Heart left ventricle (tissue), 13 donors: Measurements from ENCODE around the gene NUDT3.
"Not testable (repeated sequence)": the region's sequence is repeated elsewhere in the genome, so short reads cannot be mapped to it uniquely, and the experiment has no call there.

Experiments
- POLR2A ChIP-seq, 2 donors: fragments of 450-650 bp; IDR thresholded peaks; one replicate each; pipeline ENCODE4 v1.6.1; 2017; ENCODE audit warnings: antibody characterized with exemption in 2 of 2, mild to moderate bottlenecking in 2 of 2, moderate library complexity in 2 of 2
- TF ChIP-seq, protein P1 (sequence below), 12 donors: fragments of 200-600 bp; sonication (generic) in 4 of 12; IDR thresholded peaks; one replicate each; pipeline versions ENCODE4 v1.5.0 to v1.8.0; 2018 to 2022; ENCODE audit warnings: antibody characterized with exemption in 12 of 12, mild to moderate bottlenecking in 5 of 12
- donor health status: ischemic (EF 13 %, LVEDD 7.1; RV severe dilation, severe dysfunction).
- donor health status: DM: no; HTN: yes; CAD: no.
- donor health status: DM: no; HTN: no; CAD: no.
- donor health status: ischemic (EF 25% LVEDD 6.9; RV normal size, moderate dysfunction).
- donor health status: ischemic (EF 25% LVEDD 5.7; RV mildly dilated, moderate dysfunction).
- donor health status: ischemic (EF 35%, LVEDD 5.7; RV mildly dilated, moderate dysfunction).
- donor health status: nonischemic (EF 11% LVEDD 7.7; RV severe dilation, severe dysfunction).
- donor health status: DM: yes; HTN: yes; CAD: no.
- donor health status: PGD.
- donor health status: ischemic (EF 29% LVEDD 5.4; RV normal size, mild dysfunction).
- donor health status: nonischemic (EF 23%, LVEDD 6.1; RV moderate dilation, normal function).

DNA sequence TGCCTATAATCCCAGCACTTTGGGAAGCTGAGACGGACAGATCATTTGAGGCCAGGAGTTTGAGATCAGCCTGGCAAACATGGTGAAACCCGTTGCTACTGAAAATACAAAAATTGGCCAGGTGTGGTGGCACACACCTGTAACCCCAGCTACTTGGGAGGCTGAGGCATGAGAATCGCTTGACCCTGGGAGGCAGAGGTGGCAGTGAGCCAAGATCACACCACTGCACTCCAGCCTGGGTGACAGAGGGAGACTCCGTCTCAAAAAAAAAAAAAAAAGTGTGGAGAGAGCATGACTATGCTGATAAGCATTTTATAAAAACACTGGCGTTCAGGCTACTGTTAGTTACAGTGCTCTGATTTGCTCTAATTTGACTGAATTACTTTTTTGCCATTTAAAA lies 14.9 kb downstream of the NUDT3 start:
- TF ChIP-seq, protein P1, sequence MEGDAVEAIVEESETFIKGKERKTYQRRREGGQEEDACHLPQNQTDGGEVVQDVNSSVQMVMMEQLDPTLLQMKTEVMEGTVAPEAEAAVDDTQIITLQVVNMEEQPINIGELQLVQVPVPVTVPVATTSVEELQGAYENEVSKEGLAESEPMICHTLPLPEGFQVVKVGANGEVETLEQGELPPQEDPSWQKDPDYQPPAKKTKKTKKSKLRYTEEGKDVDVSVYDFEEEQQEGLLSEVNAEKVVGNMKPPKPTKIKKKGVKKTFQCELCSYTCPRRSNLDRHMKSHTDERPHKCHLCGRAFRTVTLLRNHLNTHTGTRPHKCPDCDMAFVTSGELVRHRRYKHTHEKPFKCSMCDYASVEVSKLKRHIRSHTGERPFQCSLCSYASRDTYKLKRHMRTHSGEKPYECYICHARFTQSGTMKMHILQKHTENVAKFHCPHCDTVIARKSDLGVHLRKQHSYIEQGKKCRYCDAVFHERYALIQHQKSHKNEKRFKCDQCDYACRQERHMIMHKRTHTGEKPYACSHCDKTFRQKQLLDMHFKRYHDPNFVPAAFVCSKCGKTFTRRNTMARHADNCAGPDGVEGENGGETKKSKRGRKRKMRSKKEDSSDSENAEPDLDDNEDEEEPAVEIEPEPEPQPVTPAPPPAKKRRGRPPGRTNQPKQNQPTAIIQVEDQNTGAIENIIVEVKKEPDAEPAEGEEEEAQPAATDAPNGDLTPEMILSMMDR (IDR thresholded peaks at IDR 0.05) = not testable (repeated sequence)
- TF ChIP-seq POLR2A (IDR thresholded peaks at IDR 0.05) = not testable (repeated sequence)
